K562 (cell line): Measurements from ENCODE around the gene SH3PXD2B. TPM values are rescaled to one million over a fixed set of nuclear protein-coding genes. Genes with fewer than 3 reads are reported as not detected.

Experiments
- ATAC-seq: fragments of 200-7000 bp; cut with Tn5 transposase; 3 replicates; pipeline ENCODE4 v1.9.1; 2020; ENCODE audit warnings: moderate library complexity
- BruUV-seq: library from RNA; stranded (reverse); fragments of 400-500 nt; replicated peaks from 2 replicates; lab custom pipeline; 2021; lab: Mats Ljungman, UMichigan
- CTCF ChIA-PET: fragments of 300-600 bp; formaldehyde crosslinking; extraction: SDS; loops from one replicate; lab custom pipeline; 2021; ENCODE audit warnings: low intra/inter-chr PET ratio; lab: Yijun Ruan, JAX
- POLR2A ChIA-PET: fragments of 300-600, 350-650 bp; sonication (Branson Sonifier 250); formaldehyde crosslinking; extraction: SDS; loops from one replicate; lab custom pipeline; 2021; ENCODE audit warnings: antibody characterized with exemption, inconsistent platforms; lab: Yijun Ruan, JAX
- DNase-seq, 4 experiments: peaks; one replicate each; pipeline versions ENCODE4 v3.0.0 to v3.0.0-alpha.2; 2011 to 2018; ENCODE audit warnings: low spot score in 3 of 4, mixed read lengths in 3 of 4; ENCODE audit errors: extremely low read depth in 1 of 4
- FAIRE-seq: peaks from 2 replicates; lab custom pipeline; 2011; peaks lifted over from hg19 to GRCh38; lab: Jason Lieb, UNC
- H2AFZ ChIP-seq: 2 replicates; pipeline ENCODE4 v1.6.0; 2011; ENCODE audit warnings: low read depth, low read length, control low read depth, inconsistent platforms
- H3K27ac ChIP-seq: fragments of 200-600 bp; 3 replicates; pipeline ENCODE4 v1.8.0; 2011; ENCODE audit warnings: low read depth, mild to moderate bottlenecking, control low read depth, inconsistent platforms, low read length, moderate library complexity, mixed read lengths; ENCODE audit errors: extremely low read depth
- H3K27me3 ChIP-seq, 2 experiments: fragments of 300-600 bp in 1 of 2; 2 replicates in 1 of 2; 3 replicates in 1 of 2; pipeline versions ENCODE4 v1.6.0 to v1.8.0; 2011; ENCODE audit warnings: inconsistent platforms in 2 of 2, low read length in 2 of 2, mild to moderate bottlenecking in 1 of 2, mixed read lengths in 1 of 2, moderate library complexity in 1 of 2; ENCODE audit not compliant: control insufficient read depth in 2 of 2, insufficient read depth in 2 of 2
- H3K36me3 ChIP-seq: fragments of 300-600 bp; 3 replicates; pipeline ENCODE4 v1.8.0; 2011; ENCODE audit warnings: mild to moderate bottlenecking, low read length, inconsistent platforms; ENCODE audit not compliant: control insufficient read depth, insufficient read depth
- H3K4me1 ChIP-seq, 2 experiments: fragments of 200-600 bp in 1 of 2; replicated peaks in 1 of 2; 2 replicates in 1 of 2; 3 replicates in 1 of 2; pipeline versions ENCODE4 v1.5.1 to v1.8.0; 2011; ENCODE audit warnings: inconsistent platforms in 2 of 2, low read length in 2 of 2, mild to moderate bottlenecking in 1 of 2, mixed read lengths in 1 of 2, moderate library complexity in 1 of 2; ENCODE audit not compliant: control insufficient read depth in 2 of 2, insufficient read depth in 2 of 2
- H3K4me2 ChIP-seq: 2 replicates; pipeline ENCODE4 v1.6.1; 2011; ENCODE audit warnings: low read length, control low read depth, inconsistent platforms, mixed read lengths; ENCODE audit not compliant: insufficient read depth
- H3K4me3 ChIP-seq: fragments of 200-600 bp; sonication (generic), shearing (Covaris generic); 2 replicates; pipeline ENCODE4 v1.5.1; 2016; ENCODE audit warnings: control low read depth, inconsistent platforms
- H3K79me2 ChIP-seq: fragments of 200-600 bp; 3 replicates; pipeline ENCODE4 v1.8.0; 2011; ENCODE audit warnings: low read length, inconsistent platforms; ENCODE audit not compliant: control insufficient read depth, insufficient read depth
- H3K9ac ChIP-seq, 2 experiments: 2 replicates each; pipeline versions ENCODE4 v1.6.0 to v1.6.1; 2011; ENCODE audit warnings: low read depth in 2 of 2, low read length in 2 of 2, control low read depth in 1 of 2, inconsistent platforms in 1 of 2, mild to moderate bottlenecking in 1 of 2, mixed read lengths in 1 of 2; ENCODE audit not compliant: insufficient read depth in 1 of 2
- H3K9me1 ChIP-seq: one replicate; pipeline ENCODE4 v1.6.0; 2011; ENCODE audit warnings: inconsistent platforms, mild to moderate bottlenecking, low read length, moderate library complexity; ENCODE audit not compliant: control insufficient read depth, insufficient read depth
- H3K9me3 ChIP-seq: replicated peaks from 2 replicates; pipeline ENCODE4 v1.5.1; 2011; ENCODE audit warnings: low read depth, low read length, inconsistent platforms; ENCODE audit not compliant: control insufficient read depth, insufficient read depth
- H4K20me1 ChIP-seq: replicated peaks from 2 replicates; pipeline ENCODE4 v1.6.1; 2011; ENCODE audit warnings: low read length, inconsistent platforms, mixed read lengths; ENCODE audit not compliant: control insufficient read depth, insufficient read depth
- CBFA2T2 ChIP-seq: fragments of 450-650 bp; conservative IDR thresholded peaks from 2 replicates; pipeline ENCODE4 v1.6.1; 2017; ENCODE audit warnings: mild to moderate bottlenecking
- CBFA2T3 ChIP-seq: fragments of 450-650 bp; IDR thresholded peaks from 2 replicates; pipeline ENCODE4 v1.6.1; 2017
- FOSL1 ChIP-seq: fragments of 200-800 bp; sonication (Bioruptor generic); conservative IDR thresholded peaks from 2 replicates; pipeline ENCODE4 v1.6.1; 2016; ENCODE audit warnings: missing genetic modification characterization, missing compliant biosample characterization
- RAD21 ChIP-seq, 2 experiments: fragments of 250-450 bp in 1 of 2; fragments of 450-650 bp in 1 of 2; sonication (Bioruptor Pico) in 1 of 2; formaldehyde crosslinking in 1 of 2; IDR thresholded peaks in 1 of 2; conservative IDR thresholded peaks in 1 of 2; 2 replicates each; pipeline versions ENCODE4 v1.4.0 to v1.8.0; 2020 to 2022; ENCODE audit warnings: mild to moderate bottlenecking in 2 of 2, moderate library complexity in 1 of 2
- RAD51 ChIP-seq: fragments of 450-650 bp; IDR thresholded peaks from 2 replicates; pipeline ENCODE4 v1.7.1; 2016; ENCODE audit warnings: low read depth, mild to moderate bottlenecking, borderline replicate concordance
- RFX5 ChIP-seq: IDR thresholded peaks from 2 replicates; pipeline ENCODE4 v1.6.1; 2011; ENCODE audit warnings: low read depth, mild to moderate bottlenecking, improper control_type of control experiment, low read length
- TAL1 ChIP-seq: fragments of 450-650 bp; IDR thresholded peaks from 2 replicates; pipeline ENCODE4 v1.6.1; 2016; ENCODE audit warnings: mild to moderate bottlenecking
- TCF3 ChIP-seq: sonication (generic); formaldehyde crosslinking; IDR thresholded peaks from 2 replicates; pipeline ENCODE4 v1.4.0; 2020; ENCODE audit warnings: mild to moderate bottlenecking, missing genetic modification reagents
- TEAD4 ChIP-seq, 2 experiments: sonication (generic) in 1 of 2; formaldehyde crosslinking in 1 of 2; IDR thresholded peaks; 2 replicates each; pipeline versions ENCODE4 v1.6.1 to v1.8.0; 2012 to 2022; ENCODE audit warnings: borderline replicate concordance in 1 of 2, inconsistent platforms in 1 of 2, low read length in 1 of 2, mild to moderate bottlenecking in 1 of 2, missing genetic modification reagents in 1 of 2
- WGBS: fragments of 100-300 bp; shearing (Covaris generic); methylation state at CpG from one replicate; pipeline ENCODE4 v1.1.6; 2016; ENCODE audit warnings: low coverage, mixed read lengths; ENCODE audit not compliant: insufficient coverage; ENCODE audit errors: missing lambda C conversion rate; 5-methylcytosine and 5-hydroxymethylcytosine counted together
- in situ Hi-C: fragments of 300-500 bp; cut with MboI; formaldehyde crosslinking; loops from 4 replicates; pipeline ENCODE4 v1.15.0; 2018; ENCODE audit warnings: inconsistent platforms, mixed read lengths
- intact Hi-C: fragments of 100-400 bp; cut with micrococcal nuclease; formaldehyde crosslinking; loops from 2 replicates; pipeline ENCODE4 v1.14.2; 2022
- polyA plus RNA-seq, 8 experiments: library from polyadenylated mRNA; depleted of rRNA in 4 of 8; stranded (reverse) in 5 of 8; unstranded in 3 of 8; fragments of >200 nt; fragmentation: Nextera tagmentation in 2 of 8; fragmentation: Illumina TruSeq in 1 of 8; extraction: Ambion mirVana in 2 of 8; extraction: Trizol in 1 of 8; gene quantifications; 2 replicates each; pipeline versions ENCODE4 v1.2.1 to v1.2.3, GENCODE V29; 2011 to 2014; ENCODE audit warnings: inconsistent platforms in 1 of 8, missing spikeins in 1 of 8
- total RNA-seq, 7 experiments: library from RNA; depleted of rRNA in 6 of 7; stranded (reverse); fragments of >200 nt in 6 of 7; fragmentation: Illumina TruSeq in 2 of 7; extraction: Trizol in 2 of 7; gene quantifications; 2 replicates each; pipeline versions ENCODE4 v1.2.1 to v1.2.3, GENCODE V29; 2011 to 2021; ENCODE audit warnings: low replicate concordance in 1 of 7
- TF ChIP-seq, protein P1 (sequence below): sonication (generic); formaldehyde crosslinking; IDR thresholded peaks from 2 replicates; pipeline ENCODE4 v1.8.1; 2023; ENCODE audit warnings: mild to moderate bottlenecking, missing genetic modification reagents, moderate library complexity
- TF ChIP-seq, protein P2 (sequence below), 3 experiments: IDR thresholded peaks in 2 of 3; conservative IDR thresholded peaks in 1 of 3; 2 replicates each; pipeline ENCODE4 v1.5.1; 2011 to 2012; ENCODE audit warnings: low read length in 3 of 3, mild to moderate bottlenecking in 3 of 3, control low read depth in 2 of 3, improper control_type of control experiment in 1 of 3, inconsistent platforms in 1 of 3, low read depth in 1 of 3, mixed read lengths in 1 of 3, moderate library complexity in 1 of 3; ENCODE audit not compliant: insufficient read depth in 2 of 3

Gene SH3PXD2B
- total and polyA plus RNA-seq, 9 of the 15 experiments (the other 6 are each of a cell fraction or from before 2014, with no cell fraction given): 0.04 to 0.66 (median 0.19) TPM

DNA sequence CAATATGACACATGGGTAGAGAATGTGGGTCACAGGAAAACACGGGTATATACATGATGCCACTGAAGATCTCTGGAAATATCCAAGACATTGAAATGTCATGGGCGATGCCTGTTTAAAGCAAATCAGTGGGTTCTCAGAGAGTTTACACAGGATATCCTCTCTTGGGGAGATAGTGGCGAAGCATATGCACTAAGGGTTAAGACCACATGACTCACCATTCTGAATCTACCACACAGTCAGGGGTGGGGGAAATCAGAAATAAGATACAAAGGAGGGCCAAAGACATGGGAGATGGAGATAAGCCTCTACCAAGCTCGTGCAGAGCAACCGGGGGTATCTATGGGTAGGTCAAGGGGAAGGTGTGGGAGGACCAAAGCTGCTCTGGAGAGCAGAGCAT lies 58.8 kb downstream of the SH3PXD2B start:
- Histone ChIP-seq H3K9me3 (no peaks in the 10 kb centered on the region), H3K9me1 (no peaks in the 10 kb centered on the region), H4K20me1 (no peaks in the 10 kb centered on the region), H2AFZ (no peak overlapping the region), H3K4me1 (no peaks in the 10 kb centered on the region), H3K4me3 (no peak overlapping the region), H3K36me3 (no peaks in the 10 kb centered on the region), H3K27ac (no peak overlapping the region), H3K9ac (no peak overlapping the region), H3K27me3 (no peaks in the 10 kb centered on the region), H3K4me2 (no peak overlapping the region), H3K79me2 (no peaks in the 10 kb centered on the region)
- FAIRE-seq (no peak), ATAC-seq (no peak), DNase-seq (no peak)
- in situ Hi-C loops (no loop called here), intact Hi-C loops (no loop called here)
- WGBS: 0% methylated on average over 5 of the region's 5 CpGs
- CTCF ChIA-PET: no interaction called here
- POLR2A ChIA-PET: no interaction called here
- BruUV-seq: no TSS peak
- TF ChIP-seq CBFA2T3 (peak; percentile 27; the same call in 1 of the 2 replicates), RAD51 (no peak), FOSL1 (tag) (peak; percentile 69)
- TF ChIP-seq, protein P1, sequence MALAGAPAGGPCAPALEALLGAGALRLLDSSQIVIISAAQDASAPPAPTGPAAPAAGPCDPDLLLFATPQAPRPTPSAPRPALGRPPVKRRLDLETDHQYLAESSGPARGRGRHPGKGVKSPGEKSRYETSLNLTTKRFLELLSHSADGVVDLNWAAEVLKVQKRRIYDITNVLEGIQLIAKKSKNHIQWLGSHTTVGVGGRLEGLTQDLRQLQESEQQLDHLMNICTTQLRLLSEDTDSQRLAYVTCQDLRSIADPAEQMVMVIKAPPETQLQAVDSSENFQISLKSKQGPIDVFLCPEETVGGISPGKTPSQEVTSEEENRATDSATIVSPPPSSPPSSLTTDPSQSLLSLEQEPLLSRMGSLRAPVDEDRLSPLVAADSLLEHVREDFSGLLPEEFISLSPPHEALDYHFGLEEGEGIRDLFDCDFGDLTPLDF (CRISPR knock-in tag): no peak

DNA sequence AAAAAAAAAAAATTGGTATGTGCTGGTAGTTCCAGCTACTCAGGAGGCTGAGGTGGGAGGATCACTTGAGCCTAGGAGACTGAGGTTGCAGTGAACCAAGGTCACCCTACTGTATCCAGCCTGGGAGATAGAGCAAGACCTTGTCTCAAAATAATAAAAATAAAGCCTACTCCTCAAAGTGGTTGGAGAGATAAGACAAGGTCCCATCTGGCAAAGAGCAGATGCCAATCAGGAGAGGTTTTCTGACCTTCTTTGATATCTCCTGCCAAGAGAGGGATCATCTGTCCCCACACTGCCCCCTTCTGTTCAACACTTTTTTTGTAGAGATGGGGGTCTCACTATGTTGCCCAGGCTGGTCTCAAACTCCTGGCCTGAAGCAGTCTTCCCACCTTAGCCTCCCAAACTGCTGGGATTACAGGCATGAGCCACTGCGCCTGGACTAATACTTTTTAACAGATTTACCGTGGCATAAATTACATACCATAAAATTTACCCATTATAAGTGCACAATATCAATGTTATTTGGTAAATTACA lies 64.7 kb downstream of the SH3PXD2B start:
- FAIRE-seq: no peak
- POLR2A ChIA-PET: interaction anchor here (0.6 kb wide), 1 partner anchor 630 kb away, joined by 3 read pairs; no protein-coding TSS in a partner anchor
- BruUV-seq: no TSS peak
- no peak overlapping the region for H3K27ac ChIP-seq
- no peak overlapping the region for H3K9ac ChIP-seq
- no peak overlapping the region for H3K4me3 ChIP-seq
- no peaks in the 10 kb centered on the region for H4K20me1 ChIP-seq
- CTCF ChIA-PET: no interaction called here
- no peaks in the 10 kb centered on the region for H3K9me3 ChIP-seq
- no peaks in the 10 kb centered on the region for H3K79me2 ChIP-seq
- in situ Hi-C loops: no loop called here
- H3K4me2 ChIP-seq: no peak overlapping the region
- peaks cover 0 to 6% of the 10 kb centered on the region in 2 experiments; a peak in 2 of 5 replicates for H3K27me3 ChIP-seq
- no peaks in the 10 kb centered on the region for H3K9me1 ChIP-seq
- H2AFZ ChIP-seq: no peak overlapping the region
- H3K36me3 ChIP-seq: no peaks in the 10 kb centered on the region
- H3K4me1 ChIP-seq: no peaks in the 10 kb centered on the region
- intact Hi-C loops: no loop called here
- no peak for ATAC-seq
- DNase-seq: peak in 2 of 4 experiments; percentile 3 to 23
- 0% methylated on average over 2 of the region's 2 CpGs for WGBS
- TF ChIP-seq, protein P2, sequence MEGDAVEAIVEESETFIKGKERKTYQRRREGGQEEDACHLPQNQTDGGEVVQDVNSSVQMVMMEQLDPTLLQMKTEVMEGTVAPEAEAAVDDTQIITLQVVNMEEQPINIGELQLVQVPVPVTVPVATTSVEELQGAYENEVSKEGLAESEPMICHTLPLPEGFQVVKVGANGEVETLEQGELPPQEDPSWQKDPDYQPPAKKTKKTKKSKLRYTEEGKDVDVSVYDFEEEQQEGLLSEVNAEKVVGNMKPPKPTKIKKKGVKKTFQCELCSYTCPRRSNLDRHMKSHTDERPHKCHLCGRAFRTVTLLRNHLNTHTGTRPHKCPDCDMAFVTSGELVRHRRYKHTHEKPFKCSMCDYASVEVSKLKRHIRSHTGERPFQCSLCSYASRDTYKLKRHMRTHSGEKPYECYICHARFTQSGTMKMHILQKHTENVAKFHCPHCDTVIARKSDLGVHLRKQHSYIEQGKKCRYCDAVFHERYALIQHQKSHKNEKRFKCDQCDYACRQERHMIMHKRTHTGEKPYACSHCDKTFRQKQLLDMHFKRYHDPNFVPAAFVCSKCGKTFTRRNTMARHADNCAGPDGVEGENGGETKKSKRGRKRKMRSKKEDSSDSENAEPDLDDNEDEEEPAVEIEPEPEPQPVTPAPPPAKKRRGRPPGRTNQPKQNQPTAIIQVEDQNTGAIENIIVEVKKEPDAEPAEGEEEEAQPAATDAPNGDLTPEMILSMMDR (IDR thresholded peaks at IDR 0.05 in 2 of 3, conservative IDR thresholded peaks at IDR 0.05 in 1 of 3; ENCODE audit: insufficient read depth in 2 of 3, low read depth in 1 of 3, low read length in 3 of 3): 0 out of 6 replicates have a peak, but pooled peaks of 1 of the 3 experiments have one; percentile 3
- peak; percentile 41 for TF ChIP-seq TAL1
- 0 out of 2 replicates have a peak, but pooled peaks have one; percentile 11 for TF ChIP-seq CBFA2T2
- TF ChIP-seq CBFA2T3: peak; percentile 51
- TF ChIP-seq RAD21 (CRISPR knock-in tag; conservative IDR thresholded peaks at IDR 0.05 in 1 of 2, IDR thresholded peaks at IDR 0.05 in 1 of 2): peak in 1 of 2 experiments; percentile 25; a peak in 1 of 4 replicates
- peak; percentile 62 for TF ChIP-seq TEAD4 (IDR thresholded peaks at IDR 0.05; ENCODE audit: low read length)
- TF ChIP-seq TEAD4 (CRISPR knock-in tag; IDR thresholded peaks at IDR 0.05; ENCODE audit: borderline replicate concordance): no peak
- 0 out of 2 replicates have a peak, but pooled peaks have one; percentile 13 for TF ChIP-seq TCF3
- no peak for TF ChIP-seq RFX5
